Stimulated activated CD8-positive, alpha-beta memory T cell treated with anti-CD3 and anti-CD28 coated beads, Interleukin-12 subunit alpha, Interleukin-12 subunit beta, amount 100 ng/mL, for 24 hours (primary cell): ENCODE results near the gene SNX5.
A peak's percentile ranks its signal among the peaks of the same experiment; 100 is the strongest.

Experiments
- DNase-seq: peaks from one replicate; pipeline ENCODE4 v3.0.0-alpha.2; 2020; ENCODE audit errors: extremely low read depth

The SNX5 gene

GRCh38 chr20:17968366-17969277 is at the start of gene SNX5, which contains the start of gene MGME1:
TSS of gene SNX5 (minus strand) at chr20:17968794. CDS start at chr20:17968425, 369 bp downstream.
TSS of gene MGME1 (plus strand) at chr20:17969018. CDS start at chr20:17969860, 842 bp downstream.
- peak; percentile 98 for DNase-seq

- no peak for DNase-seq
Observed at GRCh38 chr20:18018100-18018499, 49.5 kb upstream of the SNX5 start.

GRCh38 chr20:18016772-18017171 is 48.2 kb upstream of the SNX5 start:
- no peak for DNase-seq

GRCh38 chr20:18014411-18014810 is 45.8 kb upstream of the SNX5 start:
- no peak for DNase-seq

- no peak for DNase-seq
Observed at GRCh38 chr20:18012901-18013300, 44.3 kb upstream of the SNX5 start.

GRCh38 chr20:18011951-18012645 is 43.5 kb upstream of the SNX5 start:
- no peak for DNase-seq

GRCh38 chr20:18011482-18011881 is 42.9 kb upstream of the SNX5 start:
- DNase-seq = no peak

- no peak for DNase-seq
Observed at GRCh38 chr20:18009116-18009515, 40.5 kb upstream of the SNX5 start.

GRCh38 chr20:18007534-18008292 is 39.1 kb upstream of the SNX5 start:
- DNase-seq = no peak

GRCh38 chr20:18006684-18007083 is 38.1 kb upstream of the SNX5 start:
- no peak for DNase-seq

- DNase-seq = no peak
Observed at GRCh38 chr20:18005990-18006364, 37.4 kb upstream of the SNX5 start.

- DNase-seq = no peak
Observed at GRCh38 chr20:18005170-18005989, 36.8 kb upstream of the SNX5 start.

GRCh38 chr20:18004384-18005031 is 35.9 kb upstream of the SNX5 start:
- no peak for DNase-seq

GRCh38 chr20:18003897-18004296 is 35.3 kb upstream of the SNX5 start:
- DNase-seq = no peak

GRCh38 chr20:18001131-18001921 is 32.7 kb upstream of the SNX5 start:
- DNase-seq = no peak

GRCh38 chr20:17999566-17999965 is 31.0 kb upstream of the SNX5 start:
- no peak for DNase-seq

GRCh38 chr20:17998446-17998845 is 29.9 kb upstream of the SNX5 start:
- no peak for DNase-seq

GRCh38 chr20:17995967-17996819 is 27.6 kb upstream of the SNX5 start:
- DNase-seq = no peak

- DNase-seq = no peak
Observed at GRCh38 chr20:17993546-17993945, 25.0 kb upstream of the SNX5 start.
